HG02970 (cell line): ENCODE measurements around the gene KRTAP1-4.
"Not testable (repeated sequence)": the region's sequence is repeated elsewhere in the genome, so short reads cannot be mapped to it uniquely, and the experiment has no call there.

ENCODE experiments used
- ATAC-seq: cut with Tn5 transposase; IDR thresholded peaks from one replicate; pipeline ENCODE4 v1.9.1; 2021; ENCODE audit warnings: mild to moderate bottlenecking, moderate library complexity, moderate number of reproducible peaks; ENCODE audit not compliant: unreplicated experiment, low FRiP score

KRTAP1-4 gene

GRCh38 chr17:41009301-41009760 lies 20.7 kb downstream of the KRTAP1-4 start:
- no peak for ATAC-seq

GRCh38 chr17:41008811-41009210 lies 21.2 kb downstream of the KRTAP1-4 start, which contains the start of gene KRTAP3-1:
KRTAP3-1 (minus strand) TSS chr17:41009128; CDS start chr17:41009074, 54 bp downstream.
- ATAC-seq: no peak

GRCh38 chr17:41004397-41004796 lies 25.6 kb downstream of the KRTAP1-4 start:
- ATAC-seq: no peak

GRCh38 chr17:41003926-41004325 lies 26.1 kb downstream of the KRTAP1-4 start:
- ATAC-seq: no peak

- ATAC-seq: no peak
These were observed 27.2 kb downstream of the KRTAP1-4 start for GRCh38 chr17:41002814-41003213.

- no peak for ATAC-seq
These were observed 28.2 kb downstream of the KRTAP1-4 start for GRCh38 chr17:41001795-41002194.

GRCh38 chr17:40999563-40999962 lies 30.4 kb downstream of the KRTAP1-4 start, which contains the start of gene KRTAP3-2:
KRTAP3-2 (minus strand) TSS chr17:40999906; CDS start chr17:40999853, 53 bp downstream.
- ATAC-seq: not testable (repeated sequence)

GRCh38 chr17:40997361-40997760 lies 32.6 kb downstream of the KRTAP1-4 start:
- ATAC-seq: no peak

- no peak for ATAC-seq
These were observed 33.2 kb downstream of the KRTAP1-4 start for GRCh38 chr17:40996829-40997228.

- ATAC-seq: no peak
These were observed 34.9 kb downstream of the KRTAP1-4 start for GRCh38 chr17:40995116-40995515.

GRCh38 chr17:40993839-40994238 lies 36.2 kb downstream of the KRTAP1-4 start, which contains the start of gene KRTAP3-3:
KRTAP3-3 (minus strand) TSS chr17:40994164; CDS start chr17:40994097, 67 bp downstream.
- ATAC-seq: no peak

- no peak for ATAC-seq
These were observed 36.9 kb downstream of the KRTAP1-4 start for GRCh38 chr17:40993084-40993483.

GRCh38 chr17:40992666-40993065 lies 37.3 kb downstream of the KRTAP1-4 start:
- no peak for ATAC-seq

- ATAC-seq: no peak
These were observed 43.1 kb downstream of the KRTAP1-4 start for GRCh38 chr17:40986920-40987319.

- no peak for ATAC-seq
These were observed 45.8 kb downstream of the KRTAP1-4 start, which contains the start of gene KRT40 for GRCh38 chr17:40984226-40984625. KRT40 (minus strand) TSS chr17:40984326; CDS start chr17:40984273, 53 bp downstream.

- no peak for ATAC-seq
These were observed 48.9 kb downstream of the KRTAP1-4 start for GRCh38 chr17:40981115-40981514.

- ATAC-seq: no peak
These were observed 49.4 kb downstream of the KRTAP1-4 start for GRCh38 chr17:40980596-40980995.

GRCh38 chr17:40980117-40980516 lies 49.9 kb downstream of the KRTAP1-4 start:
- no peak for ATAC-seq
